Activated CD4-positive, CD25-positive, alpha-beta regulatory T cell (primary cell): ENCODE data around the gene FGFR3.

Source experiments
- DNase-seq, 4 experiments: peaks; one replicate each; lab custom pipeline; 2025; lab: John Stamatoyannopoulos, UW

FGFR3 gene

DNA sequence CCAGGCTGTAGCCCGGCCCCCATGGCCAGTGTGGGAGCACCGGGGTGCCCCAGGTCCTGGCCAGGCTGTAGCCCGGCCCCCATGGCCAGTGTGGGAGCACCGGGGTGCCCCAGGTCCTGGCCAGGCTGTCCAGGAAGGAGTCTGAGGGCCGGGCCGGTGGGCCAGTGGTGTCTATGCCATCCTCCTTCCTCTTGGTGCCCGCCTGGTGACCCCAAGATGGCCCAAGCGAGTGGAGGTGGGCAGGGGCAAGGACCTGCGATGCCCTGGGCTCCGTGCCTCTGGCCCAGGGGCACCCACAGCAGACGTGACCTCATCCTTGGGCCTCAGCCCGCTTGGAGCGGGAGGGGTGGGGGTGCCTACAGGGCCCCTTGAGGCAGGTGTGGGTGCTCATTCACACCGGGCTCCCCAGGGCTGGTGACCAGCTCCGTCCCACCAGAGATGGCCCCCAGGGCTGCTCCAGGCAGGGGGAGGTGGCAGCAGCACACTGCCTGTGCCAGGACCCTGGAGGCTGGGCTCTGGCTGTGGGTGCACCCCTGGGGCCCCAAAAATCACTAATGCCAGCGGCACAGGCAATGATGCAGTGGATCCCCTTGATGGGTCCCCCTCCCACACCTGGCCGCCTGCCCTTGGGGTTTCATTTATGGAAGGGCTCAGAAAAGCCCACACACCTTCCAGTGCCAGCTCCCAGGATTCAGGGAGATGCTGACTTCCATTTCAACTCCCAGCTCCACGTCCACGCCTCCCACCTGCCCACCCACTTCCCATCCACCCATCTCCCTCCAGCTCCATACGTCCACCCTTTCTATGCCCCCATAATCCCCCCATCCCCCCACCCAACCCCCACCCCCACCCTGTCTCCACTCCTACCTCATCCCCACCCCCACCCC lies 36.0 kb upstream of the FGFR3 start:
- no peak for DNase-seq

DNA sequence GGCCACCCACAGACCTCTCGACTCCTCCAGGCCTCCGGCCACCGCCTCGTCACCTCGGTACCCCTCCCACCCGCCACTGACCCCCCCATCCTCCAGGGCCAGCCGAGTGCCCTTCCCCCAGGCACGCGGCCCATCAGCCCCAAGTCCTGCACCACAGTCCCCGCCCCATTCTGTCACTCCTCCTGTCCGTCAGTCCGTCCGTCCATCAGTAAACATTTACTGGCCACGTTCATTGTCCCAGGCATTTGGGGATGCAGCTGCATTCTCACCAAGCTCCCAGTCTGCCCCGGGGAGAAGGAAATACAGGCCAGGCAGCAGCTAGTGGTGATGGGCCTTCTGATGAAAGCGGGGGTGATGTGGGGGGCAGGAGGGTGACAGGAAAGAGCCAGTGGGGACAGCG lies 35.3 kb upstream of the FGFR3 start:
- no peak for DNase-seq

DNA sequence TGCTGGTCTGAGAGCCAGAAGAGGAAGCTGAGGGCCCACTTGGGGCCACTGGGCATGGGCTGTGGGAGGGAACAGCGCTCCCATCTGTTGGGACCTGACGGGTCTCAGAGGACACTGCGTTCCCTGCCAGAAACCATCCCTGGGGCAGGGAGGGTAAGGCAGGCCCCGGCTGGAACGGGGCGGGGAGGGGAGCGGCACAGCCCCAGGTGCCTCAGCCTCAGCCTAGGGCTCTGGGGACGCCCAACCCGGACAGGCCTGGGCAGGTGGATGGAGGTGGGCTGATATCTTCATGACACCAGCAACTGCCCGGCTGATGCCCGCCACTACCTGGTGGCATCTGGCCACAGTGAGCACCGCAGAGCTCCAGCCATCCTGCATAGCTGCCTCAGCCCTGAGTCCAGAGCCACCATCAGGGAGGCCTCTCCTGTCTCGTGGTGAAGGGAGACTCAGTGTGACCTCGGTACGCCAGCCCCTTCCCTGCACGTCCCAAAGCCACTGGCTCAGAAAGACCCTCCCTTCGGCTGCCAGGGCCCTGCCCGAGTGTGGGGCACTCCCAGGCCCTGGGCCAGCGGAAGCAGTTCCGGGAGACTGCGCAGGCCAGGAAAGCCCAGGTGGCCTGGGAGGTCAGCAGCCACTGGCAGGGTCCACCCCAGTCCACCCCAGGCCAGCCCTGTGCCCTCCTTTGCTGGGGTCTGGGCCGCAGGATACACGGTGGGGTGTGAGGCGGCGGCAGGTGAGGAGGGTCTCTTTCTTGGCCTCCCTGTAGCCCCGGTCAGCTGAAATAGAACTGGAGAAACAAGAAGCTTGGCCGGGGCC lies 34.6 kb upstream of the FGFR3 start:
- no peak for DNase-seq

DNA sequence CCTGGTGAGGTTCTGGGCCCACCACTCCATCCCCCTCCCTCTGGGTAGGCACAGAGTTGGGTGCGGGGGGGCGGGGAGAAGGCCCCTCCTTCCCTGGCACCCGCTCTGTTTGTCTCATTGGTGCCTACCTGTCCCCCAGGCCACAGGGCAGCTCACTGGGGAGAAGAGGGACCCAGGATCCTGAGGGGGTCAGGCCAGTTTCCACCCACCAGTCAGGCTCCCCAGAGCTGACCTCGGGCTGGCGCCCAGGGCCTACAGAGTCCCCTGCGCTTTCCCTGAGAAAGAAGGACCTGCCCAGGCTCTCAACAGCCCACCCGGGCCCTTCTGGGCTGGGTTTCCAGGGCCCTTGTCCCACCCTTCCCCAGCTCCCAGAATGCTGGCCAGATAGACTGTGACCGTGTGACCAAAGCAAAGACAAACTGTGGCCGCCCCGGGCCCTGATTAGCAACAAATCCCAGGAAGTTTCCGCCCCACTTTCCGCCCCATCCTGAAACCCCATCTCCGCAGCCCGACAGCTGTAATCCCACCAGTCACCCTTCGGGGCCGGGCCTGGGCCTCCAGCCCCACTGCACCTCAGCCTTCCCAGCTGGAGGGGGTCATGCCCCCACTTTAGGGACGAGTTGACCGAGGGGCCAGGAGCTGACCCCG lies 33.8 kb upstream of the FGFR3 start:
- DNase-seq, result no peak

DNA sequence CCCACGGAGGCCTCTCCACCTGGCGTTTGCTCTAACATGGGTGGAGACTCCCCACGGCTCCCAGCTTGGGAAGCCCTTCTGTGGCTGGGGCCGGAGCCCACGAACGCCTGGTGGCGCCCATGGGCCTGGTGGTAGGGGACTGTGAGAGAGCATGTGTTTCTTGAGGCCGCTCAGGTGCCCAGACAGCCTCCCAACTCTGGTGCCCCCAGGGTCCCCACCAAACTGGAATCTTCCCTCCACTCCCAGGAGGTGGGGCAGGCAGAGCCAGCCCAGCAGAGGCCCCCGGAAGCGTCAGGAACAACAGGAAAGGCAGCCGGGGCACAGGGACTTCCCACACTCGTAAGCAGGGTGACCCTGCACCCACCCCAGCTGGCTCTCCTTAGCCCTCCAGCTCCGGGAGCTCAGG lies 33.3 kb upstream of the FGFR3 start:
- no peak for DNase-seq

DNA sequence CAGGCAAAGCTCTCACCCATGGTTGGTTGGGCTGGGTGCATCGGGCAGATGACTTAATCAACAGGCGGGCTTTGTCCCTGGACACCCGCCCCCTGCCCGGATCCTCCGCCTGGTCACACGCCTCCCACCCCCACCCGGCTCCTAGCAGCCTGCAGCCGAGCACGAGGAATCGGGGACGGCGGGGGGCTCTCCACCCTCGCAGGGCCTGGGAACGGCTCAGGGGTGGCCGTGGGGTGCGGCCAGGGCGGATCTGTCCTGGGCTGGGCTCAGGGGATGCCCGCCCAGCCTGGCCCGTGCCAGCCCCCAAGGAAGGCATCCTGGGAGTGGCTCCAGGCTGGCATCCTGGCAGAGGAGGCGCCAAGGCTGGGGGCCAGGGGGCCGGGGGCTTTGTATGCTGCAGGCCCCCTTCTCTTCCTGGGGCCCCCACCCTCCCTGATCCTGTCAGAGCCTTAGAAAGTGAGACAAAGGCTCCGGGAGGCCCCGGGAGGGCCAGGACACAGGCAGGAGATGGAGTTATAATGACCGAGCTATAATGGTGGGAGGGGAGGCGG lies 32.5 kb upstream of the FGFR3 start:
- no peak for DNase-seq

DNA sequence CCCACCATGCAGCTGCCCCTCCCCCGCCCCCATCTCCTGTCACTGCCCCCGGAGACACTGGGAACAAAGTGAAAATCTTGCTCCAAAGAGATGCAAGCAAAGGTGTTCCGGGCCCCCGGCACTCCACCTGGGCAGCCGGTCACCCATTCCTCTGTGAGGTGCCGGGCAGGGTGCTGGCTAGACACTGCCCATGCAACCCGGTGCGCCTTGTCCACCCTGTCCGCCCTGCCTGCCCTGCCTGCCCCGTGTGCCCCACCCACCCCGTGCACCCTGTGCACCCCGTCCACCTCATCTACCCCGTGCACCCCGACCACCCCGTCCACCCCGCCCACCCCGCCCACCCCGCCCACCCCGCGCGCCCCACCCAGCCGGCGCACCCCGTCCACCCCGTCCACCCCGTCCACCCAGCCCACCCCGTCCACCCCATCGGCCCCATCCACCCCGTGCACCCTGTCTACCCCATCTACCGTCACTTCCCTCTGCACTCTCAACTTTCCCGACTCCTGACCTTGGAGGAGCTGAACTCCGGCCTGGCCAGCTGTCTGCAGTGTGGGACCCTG lies 31.9 kb upstream of the FGFR3 start:
- no peak for DNase-seq

DNA sequence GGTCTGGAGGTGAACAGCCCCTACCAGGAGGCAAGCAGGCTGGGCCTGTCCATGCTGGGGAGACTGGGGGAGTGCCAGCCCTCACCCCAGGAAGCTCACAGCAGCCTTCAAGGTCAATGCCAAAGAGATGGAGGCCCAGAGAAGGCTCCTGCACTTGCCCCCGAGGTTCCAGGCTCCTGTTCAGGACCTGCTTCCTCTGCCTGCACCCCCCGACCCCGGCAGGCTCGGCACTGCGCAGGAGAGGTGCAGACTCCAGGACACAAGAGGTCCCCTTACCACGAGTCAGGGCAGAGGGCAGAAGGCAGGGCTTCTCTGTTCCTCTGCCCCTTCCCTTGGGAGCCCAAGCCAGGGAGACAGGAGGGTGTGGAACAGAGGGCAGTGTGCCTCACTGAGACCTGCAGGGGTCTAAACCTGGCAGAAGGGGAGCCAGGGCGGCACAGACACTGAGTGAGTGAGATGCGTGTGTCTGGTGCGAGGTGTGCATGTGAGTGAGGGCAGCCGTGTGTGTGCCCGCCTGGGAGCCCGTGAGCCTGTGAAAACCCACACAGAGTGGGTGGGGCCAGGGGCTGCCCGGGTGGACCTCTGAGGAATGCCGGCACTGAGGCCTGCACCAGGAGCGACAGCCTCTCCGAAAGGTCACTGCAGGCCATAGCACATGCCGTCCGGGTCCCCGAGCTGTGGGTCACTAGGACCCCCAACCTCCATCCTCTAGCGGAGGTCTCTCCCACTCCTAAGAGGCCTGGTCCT lies 30.7 kb upstream of the FGFR3 start:
- no peak for DNase-seq

DNA sequence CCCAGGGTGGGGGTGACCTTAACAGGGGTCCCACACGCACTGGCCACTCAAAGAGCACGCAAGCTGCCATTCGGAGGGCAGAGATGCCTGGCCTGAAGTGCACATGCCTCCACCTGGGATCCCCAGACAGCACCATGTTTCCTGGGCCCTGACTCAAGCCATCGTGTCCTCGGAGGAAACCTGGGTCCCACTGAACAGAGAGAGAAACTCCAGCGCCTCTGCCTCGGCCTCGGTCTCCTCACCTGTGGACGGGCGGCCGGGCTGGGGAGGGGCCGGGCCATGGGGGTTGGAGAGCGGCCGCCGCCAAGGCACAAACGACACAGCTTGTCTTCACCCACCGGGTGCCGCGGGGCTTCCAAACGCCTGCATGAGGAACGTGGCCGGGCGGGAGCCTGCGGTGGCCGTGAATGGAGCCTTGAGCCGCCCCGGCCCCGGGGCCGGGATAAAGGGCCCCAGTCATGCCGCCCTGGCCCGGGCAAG lies 30.0 kb upstream of the FGFR3 start:
- no peak for DNase-seq

DNA sequence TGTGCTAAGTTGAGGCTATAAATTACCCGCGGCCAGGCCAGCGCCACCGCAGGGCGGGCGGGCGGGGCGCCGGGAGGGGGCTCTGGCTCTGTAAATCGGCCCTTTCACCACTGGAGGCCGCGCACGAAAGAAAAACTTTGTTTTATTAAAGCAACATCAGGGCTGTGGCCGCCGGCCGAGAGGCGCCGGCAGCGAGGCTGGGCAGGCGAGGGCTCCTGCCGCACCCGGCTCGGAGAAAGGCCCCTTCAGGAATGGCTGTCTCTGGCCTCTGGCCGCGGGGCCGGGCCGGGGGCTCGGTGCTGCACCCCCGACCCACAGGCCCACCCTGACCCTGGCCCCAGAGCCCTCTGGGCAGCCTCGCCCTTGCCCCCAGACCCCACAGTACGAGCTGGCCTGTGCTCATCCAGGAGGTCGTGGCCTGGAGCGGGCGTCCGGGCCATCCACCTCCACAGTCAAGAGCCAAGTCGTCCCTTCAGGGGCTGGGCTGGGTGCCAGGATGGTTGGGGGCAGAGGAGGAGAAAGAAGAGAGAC lies 29.5 kb upstream of the FGFR3 start:
- no peak for DNase-seq

DNA sequence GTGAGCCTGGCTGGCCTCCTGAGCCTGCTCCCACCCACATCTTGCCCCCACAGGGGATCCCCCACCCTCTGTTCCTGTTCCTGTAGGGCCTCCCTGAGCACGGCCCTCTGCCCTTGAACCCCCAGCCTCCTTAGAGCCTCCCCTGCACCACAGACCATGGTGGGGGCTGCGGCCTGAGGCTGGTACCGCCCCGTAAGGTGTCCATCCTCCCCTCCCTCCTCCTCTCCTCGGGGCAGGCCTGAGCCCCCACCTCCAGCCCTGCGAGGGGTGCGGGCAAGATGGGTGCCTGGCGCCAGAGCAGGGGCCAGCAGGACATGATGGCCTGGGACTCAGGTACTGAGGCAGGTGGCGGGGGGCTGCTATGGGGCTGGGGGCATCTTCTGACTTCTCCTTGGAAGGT lies 28.4 kb upstream of the FGFR3 start:
- no peak for DNase-seq

DNA sequence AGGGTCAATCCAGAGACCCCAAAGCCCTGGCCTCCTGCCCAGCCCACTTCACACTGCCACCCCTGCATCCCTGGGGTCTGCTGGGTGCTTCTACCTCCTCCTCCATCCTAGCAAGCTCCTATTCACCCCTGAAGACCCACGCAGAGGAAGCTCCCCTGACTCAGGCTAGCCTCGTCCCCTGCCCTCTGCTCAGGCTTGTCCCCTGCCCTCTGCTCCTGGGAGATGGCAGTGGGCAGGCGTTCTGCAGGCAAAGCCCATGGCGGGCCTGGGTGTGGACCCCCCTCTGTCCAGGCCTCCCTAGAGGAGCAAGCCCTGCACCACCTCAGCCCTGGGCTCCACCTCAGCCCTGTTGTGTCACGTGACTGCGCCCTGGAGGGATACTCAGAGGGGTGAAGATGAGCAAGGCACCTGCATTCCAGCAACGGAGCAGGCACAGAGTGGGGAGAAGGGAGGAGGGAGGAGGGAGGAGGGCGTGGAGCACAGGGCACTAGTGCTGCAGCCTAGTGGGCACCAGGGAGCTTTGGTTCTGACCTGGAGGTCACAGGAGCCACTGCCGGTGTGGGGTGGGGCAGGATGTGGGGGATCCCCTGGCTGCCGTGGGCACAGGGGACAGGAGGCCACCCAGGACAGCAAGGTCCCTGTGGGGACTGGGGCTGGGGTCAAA lies 27.6 kb upstream of the FGFR3 start:
- DNase-seq, result no peak

DNA sequence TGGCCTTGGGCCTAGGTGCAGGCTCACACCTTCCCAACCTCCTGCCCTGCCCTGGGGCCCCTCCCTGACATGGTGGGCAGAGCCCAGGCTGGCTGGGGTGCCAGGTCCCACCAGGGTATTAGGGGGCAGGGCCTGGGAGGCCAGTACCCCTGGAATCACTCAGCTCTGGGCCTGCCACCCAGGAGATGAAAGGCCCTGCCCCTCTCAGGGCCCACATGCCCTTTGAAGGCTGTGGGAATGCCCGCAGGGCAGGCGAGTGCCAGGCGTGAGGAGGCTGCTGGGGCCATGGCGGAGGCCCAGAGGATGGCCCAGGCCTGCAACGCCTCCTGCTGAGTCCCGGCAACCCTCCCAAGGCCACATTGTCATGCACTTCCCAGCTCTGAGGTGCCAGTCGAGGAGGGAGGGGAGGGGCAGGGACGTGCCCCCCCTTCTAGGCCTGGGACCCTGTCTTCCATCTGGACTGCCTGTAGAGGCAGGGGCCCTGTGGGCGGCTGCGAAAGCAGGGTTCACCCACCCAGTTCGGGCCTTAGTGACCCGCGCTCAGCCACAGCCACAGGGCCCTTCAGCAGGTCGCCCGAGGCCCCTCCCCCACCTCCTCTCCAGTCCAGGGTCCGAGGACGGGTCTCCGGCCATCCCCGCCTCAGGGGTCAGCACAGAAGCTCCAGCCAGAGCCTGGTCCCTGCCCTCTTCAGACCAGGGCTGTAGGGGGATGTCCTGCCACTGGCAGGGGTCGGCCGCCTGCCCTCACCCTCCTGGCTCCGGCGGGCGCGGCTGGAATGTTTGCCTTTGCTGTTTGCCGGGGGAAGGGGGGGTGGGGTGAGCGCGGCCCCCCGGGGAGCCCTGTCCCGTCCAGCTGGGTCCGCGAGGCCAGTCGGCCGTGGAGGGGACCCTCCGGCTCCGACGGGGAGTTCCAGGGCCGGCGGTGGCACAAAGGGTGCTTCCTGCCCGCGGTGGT lies 26.7 kb upstream of the FGFR3 start:
- DNase-seq, result no peak

DNA sequence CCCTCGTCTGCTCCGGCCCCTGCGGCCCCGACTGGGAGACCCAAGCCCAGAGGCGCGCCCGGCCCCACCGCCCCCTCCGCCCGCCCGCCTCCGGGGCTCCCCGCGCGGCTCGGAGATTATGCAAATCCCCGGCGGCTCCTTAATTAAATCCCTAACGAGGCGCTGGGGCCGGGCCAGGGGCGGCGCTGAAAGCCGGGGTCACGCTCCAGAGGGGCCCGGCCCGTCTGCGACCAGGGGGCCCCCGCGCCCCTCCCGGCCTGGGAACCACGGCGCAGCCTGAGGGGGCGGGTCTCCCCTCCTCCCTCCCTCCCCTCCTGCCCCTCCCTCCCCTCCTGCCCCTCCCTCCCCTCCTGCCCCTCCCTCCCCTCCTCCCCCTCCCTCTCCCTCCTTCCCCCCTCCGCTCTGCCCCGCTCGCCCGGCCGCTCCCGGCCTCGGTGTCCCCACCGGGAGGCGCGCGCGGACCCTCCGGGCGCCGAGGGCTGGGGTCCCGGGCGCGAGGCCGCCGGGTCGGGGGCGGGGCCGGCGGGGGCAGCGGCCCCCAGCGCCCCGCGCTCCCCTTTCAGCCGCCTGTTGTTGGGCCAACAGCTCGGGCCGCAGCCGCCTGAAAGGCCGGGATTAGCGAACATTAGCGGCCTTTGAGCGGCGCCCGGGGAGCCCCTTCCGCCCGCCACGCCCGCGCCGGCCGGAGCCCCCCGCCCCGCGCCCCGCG lies 25.9 kb upstream of the FGFR3 start:
- DNase-seq, result no peak

DNA sequence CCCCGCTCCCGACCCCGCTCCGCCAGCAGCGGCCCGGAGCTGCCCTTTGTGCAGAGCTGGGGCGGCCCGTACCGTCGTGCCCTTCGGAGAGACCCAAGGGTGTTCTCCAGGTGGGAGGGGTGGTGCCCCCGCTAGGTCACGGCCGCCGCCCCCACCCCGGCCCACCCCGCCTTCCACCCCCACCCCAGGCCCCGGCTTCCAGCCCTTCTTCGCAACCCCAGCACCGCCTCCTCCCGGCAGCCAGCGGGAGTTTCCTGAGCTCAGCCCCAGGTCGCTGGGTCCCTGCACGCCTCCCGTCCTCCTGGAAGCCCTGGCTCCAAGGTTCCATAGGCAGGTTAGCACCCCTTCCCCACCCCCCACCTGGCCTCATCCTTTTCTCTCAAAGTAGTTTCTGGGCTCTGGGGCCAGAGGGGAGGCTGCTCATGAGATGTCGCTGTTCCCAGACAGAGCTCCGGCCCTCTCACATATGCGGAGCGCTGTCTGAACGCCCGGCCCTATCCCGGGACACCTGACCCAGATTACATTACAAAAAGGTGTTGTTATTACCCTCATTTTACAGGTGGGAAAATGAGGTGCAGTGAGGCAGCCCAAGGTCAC lies 25.2 kb upstream of the FGFR3 start:
- no peak for DNase-seq

DNA sequence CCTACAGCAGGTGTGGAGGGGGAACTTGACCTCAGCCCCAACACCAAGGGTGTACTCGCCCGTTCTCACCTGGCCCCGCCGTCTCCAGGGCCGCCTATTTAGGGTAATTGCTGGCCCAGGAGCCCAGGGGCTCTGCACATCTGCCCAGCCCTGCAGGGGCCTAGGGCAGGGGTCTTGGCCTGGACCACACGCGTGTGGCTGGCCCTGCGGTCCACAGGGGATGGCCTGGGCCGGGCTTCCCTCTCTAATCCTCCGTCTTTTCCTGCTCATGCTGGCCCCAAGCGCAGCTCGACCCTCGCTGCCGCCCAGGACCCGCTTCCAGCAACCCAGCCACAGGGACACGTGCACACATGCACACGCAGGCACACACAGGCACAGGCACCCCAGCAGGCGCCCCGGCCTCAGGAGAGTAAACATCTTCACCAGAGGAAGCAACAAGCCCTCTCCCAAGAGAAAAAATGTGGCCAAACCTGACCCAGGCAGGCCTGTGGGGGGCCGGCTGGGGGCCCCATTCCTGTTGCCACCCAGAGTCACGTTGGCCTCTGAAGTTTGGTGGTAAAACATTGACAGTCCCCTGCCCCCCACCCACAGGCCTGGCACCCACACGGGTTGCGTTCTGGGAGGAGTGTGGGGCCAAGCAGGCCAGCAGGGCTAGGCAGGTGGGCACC lies 24.6 kb upstream of the FGFR3 start:
- DNase-seq, result no peak

DNA sequence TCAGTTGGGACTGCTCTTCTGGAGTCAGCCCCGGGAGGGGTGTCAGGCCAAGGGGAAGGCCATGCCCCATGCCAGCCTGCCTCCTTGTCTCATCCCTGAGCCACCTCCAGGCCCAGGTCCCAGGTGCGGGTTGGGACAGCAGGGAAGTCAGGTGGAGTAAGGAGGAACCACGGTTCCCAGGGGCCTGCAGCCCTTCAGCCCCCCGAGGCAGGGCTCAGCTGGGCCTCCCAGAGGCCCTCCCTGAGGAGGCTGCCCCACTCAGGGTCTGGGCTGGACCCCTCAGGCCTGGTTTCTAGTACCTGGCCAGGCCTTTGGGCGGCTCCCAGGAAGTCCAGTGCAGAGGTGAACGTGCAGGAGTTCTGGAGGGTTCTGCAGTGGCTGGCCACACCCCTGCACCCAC lies 23.4 kb upstream of the FGFR3 start:
- DNase-seq, result no peak

DNA sequence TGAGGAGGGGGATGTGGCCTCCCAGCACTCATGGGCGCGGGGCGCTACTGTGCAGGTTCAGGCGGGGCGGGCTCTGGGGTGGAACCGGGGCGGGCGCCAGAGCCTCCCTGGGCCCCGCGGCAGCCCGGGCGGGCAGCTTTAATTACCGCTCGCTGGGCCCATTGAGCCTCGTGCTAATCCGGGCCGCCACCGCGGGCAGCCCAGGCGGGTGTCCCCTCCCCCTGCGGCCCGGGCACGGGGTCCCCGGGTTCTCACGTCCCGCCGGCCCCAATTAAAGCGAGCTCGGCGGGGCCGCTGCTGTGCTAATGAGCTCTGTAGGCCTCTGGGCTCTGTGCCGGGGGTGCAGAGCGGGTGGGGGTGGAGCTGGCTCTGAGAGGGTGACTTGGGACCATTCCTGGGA lies 22.8 kb upstream of the FGFR3 start:
- DNase-seq, result no peak
